NOMO-1 treated with dmso at 0.1 percent for 144 hours (cell line): Measurements from ENCODE around the gene CENPH.
"Not testable (repeated sequence)": the region's sequence is repeated elsewhere in the genome, so short reads cannot be mapped to it uniquely, and the experiment has no call there.

Experiments
- DNase-seq: peaks from one replicate; lab custom pipeline; 2025; ENCODE audit not compliant: unreplicated experiment; lab: John Stamatoyannopoulos, UW

Gene CENPH

GRCh38 chr5:69189162-69190086, at the start of gene CENPH:
Gene CENPH, plus strand, starts transcription at chr5:69189583. Its CDS starts 52 bp downstream, at chr5:69189635.
- peak; percentile 81 for DNase-seq

- DNase-seq: not testable (repeated sequence)
These were observed 49.1 kb upstream of the CENPH start for GRCh38 chr5:69140239-69140638.

- no peak for DNase-seq
These were observed 48.6 kb upstream of the CENPH start for GRCh38 chr5:69140827-69141226.

GRCh38 chr5:69148576-69148975, 40.8 kb upstream of the CENPH start:
- not testable (repeated sequence) for DNase-seq

- DNase-seq: no peak
These were observed 40.3 kb upstream of the CENPH start for GRCh38 chr5:69148981-69149675.

GRCh38 chr5:69149676-69150010, 39.7 kb upstream of the CENPH start:
- DNase-seq: no peak

GRCh38 chr5:69152731-69153130, 36.7 kb upstream of the CENPH start:
- DNase-seq: peak; percentile 57

GRCh38 chr5:69156456-69156855, 32.9 kb upstream of the CENPH start:
- no peak for DNase-seq

- no peak for DNase-seq
These were observed 31.3 kb upstream of the CENPH start for GRCh38 chr5:69158039-69158438.

- DNase-seq: no peak
These were observed 28.7 kb upstream of the CENPH start for GRCh38 chr5:69160651-69161050.

- peak; percentile 99 for DNase-seq
These were observed 22.5 kb upstream of the CENPH start, which contains the start of gene CCNB1 for GRCh38 chr5:69166686-69167492. Gene CCNB1, plus strand, starts transcription at chr5:69167150. Its CDS starts 113 bp downstream, at chr5:69167263.

GRCh38 chr5:69167493-69167855, 21.9 kb upstream of the CENPH start:
- DNase-seq: no peak

GRCh38 chr5:69167929-69168328, 21.5 kb upstream of the CENPH start:
- no peak for DNase-seq

- no peak for DNase-seq
These were observed 18.9 kb upstream of the CENPH start for GRCh38 chr5:69170495-69170894.

- no peak for DNase-seq
These were observed 18.4 kb upstream of the CENPH start for GRCh38 chr5:69170969-69171368.

GRCh38 chr5:69181659-69182293, 7.6 kb upstream of the CENPH start:
- DNase-seq: not testable (repeated sequence)

- DNase-seq: no peak
These were observed 4.8 kb upstream of the CENPH start for GRCh38 chr5:69184621-69185020.

GRCh38 chr5:69187342-69187741, 2.0 kb upstream of the CENPH start:
- DNase-seq: no peak

- DNase-seq: no peak
These were observed 597 bp upstream of the CENPH start for GRCh38 chr5:69188811-69189161.

- DNase-seq: no peak
These were observed 13.1 kb downstream of the CENPH start for GRCh38 chr5:69202497-69202896.
